HepG2 (cell line): ENCODE measurements around the gene SPRY1. TPM values are rescaled to one million over a fixed set of nuclear protein-coding genes. Genes with fewer than 3 reads are reported as not detected.

Experiments used
- ARNTL ChIP-seq: sonication (generic); formaldehyde crosslinking; IDR thresholded peaks from 2 replicates; pipeline ENCODE4 v1.4.0; 2020; ENCODE audit warnings: mild to moderate bottlenecking, missing genetic modification reagents
- BRCA1 ChIP-seq: sonication (generic); formaldehyde crosslinking; IDR thresholded peaks from 2 replicates; pipeline ENCODE4 v1.4.0; 2020; ENCODE audit warnings: missing genetic modification reagents
- CCDC6 ChIP-seq: sonication (generic); formaldehyde crosslinking; IDR thresholded peaks from 2 replicates; pipeline ENCODE4 v1.8.1; 2022; ENCODE audit warnings: mild to moderate bottlenecking, missing genetic modification reagents, moderate library complexity
- FLYWCH1 ChIP-seq: sonication (generic); formaldehyde crosslinking; IDR thresholded peaks from 2 replicates; pipeline ENCODE4 v1.8.1; 2023; ENCODE audit warnings: mild to moderate bottlenecking, missing genetic modification reagents
- HDAC1 ChIP-seq: sonication (generic); formaldehyde crosslinking; IDR thresholded peaks from 2 replicates; pipeline ENCODE4 v1.5.1; 2020; ENCODE audit warnings: mild to moderate bottlenecking, missing genetic modification reagents
- IKZF4 ChIP-seq: sonication (generic); formaldehyde crosslinking; IDR thresholded peaks from 2 replicates; pipeline ENCODE4 v1.5.1; 2020; ENCODE audit warnings: borderline replicate concordance, mild to moderate bottlenecking, low read depth, missing genetic modification reagents; ENCODE audit errors: not compliant biosample characterization
- JDP2 ChIP-seq: sonication (generic); formaldehyde crosslinking; IDR thresholded peaks from 2 replicates; pipeline ENCODE4 v1.8.1; 2022; ENCODE audit warnings: missing genetic modification reagents, borderline replicate concordance
- KLF12 ChIP-seq: sonication (generic); formaldehyde crosslinking; IDR thresholded peaks from 2 replicates; pipeline ENCODE4 v1.4.0; 2020; ENCODE audit warnings: missing genetic modification reagents, borderline replicate concordance
- LCORL ChIP-seq, 2 experiments: fragments of 450-650 bp in 1 of 2; sonication (generic) in 1 of 2; formaldehyde crosslinking in 1 of 2; IDR thresholded peaks; 2 replicates each; pipeline versions ENCODE4 v1.5.0 to v1.6.1; 2017 to 2020; ENCODE audit warnings: antibody characterized with exemption in 1 of 2, missing genetic modification reagents in 1 of 2
- PPARG ChIP-seq: conservative IDR thresholded peaks from 2 replicates; pipeline ENCODE4 v1.6.1; 2016; ENCODE audit warnings: missing biosample characterization, missing genetic modification reagents
- TFE3 ChIP-seq: IDR thresholded peaks from 2 replicates; pipeline ENCODE4 v1.6.1; 2016
- ZBTB8A ChIP-seq: sonication (generic); formaldehyde crosslinking; IDR thresholded peaks from 2 replicates; pipeline ENCODE4 v1.4.0; 2020; ENCODE audit warnings: mild to moderate bottlenecking, low read depth, missing genetic modification reagents, borderline replicate concordance
- polyA plus RNA-seq, 8 experiments: library from polyadenylated mRNA; depleted of rRNA in 3 of 8; stranded (reverse) in 7 of 8; unstranded in 1 of 8; fragments of >200 nt; fragmentation: Illumina TruSeq in 4 of 8; extraction: Trizol in 4 of 8; gene quantifications; 2 replicates each; pipeline versions ENCODE4 v1.2.1 to v1.2.3, GENCODE V29; 2011 to 2016; ENCODE audit warnings: low read depth in 4 of 8, missing spikeins in 1 of 8, mixed read lengths in 1 of 8; ENCODE audit not compliant: insufficient read depth in 1 of 8
- total RNA-seq, 5 experiments: library from RNA; depleted of rRNA; stranded (reverse); fragments of >200 nt; fragmentation: Illumina TruSeq; extraction: Trizol; gene quantifications; 2 replicates each; pipeline ENCODE4 v1.2.3, GENCODE V29; 2016; ENCODE audit warnings: low read depth in 1 of 5
- TF ChIP-seq, protein P1 (sequence below): sonication (generic); formaldehyde crosslinking; IDR thresholded peaks from 2 replicates; pipeline ENCODE4 v1.4.0; 2020; ENCODE audit warnings: mild to moderate bottlenecking, missing genetic modification reagents
- TF ChIP-seq, protein P2 (sequence below): sonication (generic); IDR thresholded peaks from 2 replicates; pipeline ENCODE4 v1.6.1; 2016; ENCODE audit warnings: low read depth, borderline replicate concordance
- TF ChIP-seq, protein P3 (sequence below), 2 experiments: IDR thresholded peaks; 2 replicates each; pipeline ENCODE4 v1.6.1; 2011 to 2012; ENCODE audit warnings: low read length in 2 of 2, borderline replicate concordance in 1 of 2, low read depth in 1 of 2, mild to moderate bottlenecking in 1 of 2, moderate library complexity in 1 of 2
- TF ChIP-seq, protein P4 (sequence below): IDR thresholded peaks from 2 replicates; pipeline ENCODE4 v1.6.1; 2018; ENCODE audit warnings: missing genetic modification reagents

The SPRY1 gene
- total and polyA plus RNA-seq, 2 of the 13 experiments (the other 11 are each of a cell fraction or from before 2014, with no cell fraction given), result 24.7 to 33.4 TPM

- TF ChIP-seq TFE3 (CRISPR knock-in tag) (peak; percentile 64; the same call in 1 of the 2 replicates), FLYWCH1 (CRISPR knock-in tag) (no peak), PPARG (CRISPR knock-in tag) (peak; percentile 82), KLF12 (CRISPR knock-in tag) (no peak), CCDC6 (CRISPR knock-in tag) (peak; percentile 44; the same call in 1 of the 2 replicates), HDAC1 (CRISPR knock-in tag) (peak; percentile 71), LCORL (IDR thresholded peaks at IDR 0.05) (peak; percentile 49; the same call in 1 of the 2 replicates), LCORL (CRISPR knock-in tag; IDR thresholded peaks at IDR 0.05) (peak; percentile 57; the same call in 1 of the 2 replicates), ARNTL (CRISPR knock-in tag) (0 out of 2 replicates have a peak, but pooled peaks have one; percentile 20), JDP2 (CRISPR knock-in tag) (no peak; the same call in 1 of the 2 replicates), ZBTB8A (CRISPR knock-in tag) (no peak), IKZF4 (no peak), BRCA1 (CRISPR knock-in tag) (no peak)
- TF ChIP-seq, protein P1, sequence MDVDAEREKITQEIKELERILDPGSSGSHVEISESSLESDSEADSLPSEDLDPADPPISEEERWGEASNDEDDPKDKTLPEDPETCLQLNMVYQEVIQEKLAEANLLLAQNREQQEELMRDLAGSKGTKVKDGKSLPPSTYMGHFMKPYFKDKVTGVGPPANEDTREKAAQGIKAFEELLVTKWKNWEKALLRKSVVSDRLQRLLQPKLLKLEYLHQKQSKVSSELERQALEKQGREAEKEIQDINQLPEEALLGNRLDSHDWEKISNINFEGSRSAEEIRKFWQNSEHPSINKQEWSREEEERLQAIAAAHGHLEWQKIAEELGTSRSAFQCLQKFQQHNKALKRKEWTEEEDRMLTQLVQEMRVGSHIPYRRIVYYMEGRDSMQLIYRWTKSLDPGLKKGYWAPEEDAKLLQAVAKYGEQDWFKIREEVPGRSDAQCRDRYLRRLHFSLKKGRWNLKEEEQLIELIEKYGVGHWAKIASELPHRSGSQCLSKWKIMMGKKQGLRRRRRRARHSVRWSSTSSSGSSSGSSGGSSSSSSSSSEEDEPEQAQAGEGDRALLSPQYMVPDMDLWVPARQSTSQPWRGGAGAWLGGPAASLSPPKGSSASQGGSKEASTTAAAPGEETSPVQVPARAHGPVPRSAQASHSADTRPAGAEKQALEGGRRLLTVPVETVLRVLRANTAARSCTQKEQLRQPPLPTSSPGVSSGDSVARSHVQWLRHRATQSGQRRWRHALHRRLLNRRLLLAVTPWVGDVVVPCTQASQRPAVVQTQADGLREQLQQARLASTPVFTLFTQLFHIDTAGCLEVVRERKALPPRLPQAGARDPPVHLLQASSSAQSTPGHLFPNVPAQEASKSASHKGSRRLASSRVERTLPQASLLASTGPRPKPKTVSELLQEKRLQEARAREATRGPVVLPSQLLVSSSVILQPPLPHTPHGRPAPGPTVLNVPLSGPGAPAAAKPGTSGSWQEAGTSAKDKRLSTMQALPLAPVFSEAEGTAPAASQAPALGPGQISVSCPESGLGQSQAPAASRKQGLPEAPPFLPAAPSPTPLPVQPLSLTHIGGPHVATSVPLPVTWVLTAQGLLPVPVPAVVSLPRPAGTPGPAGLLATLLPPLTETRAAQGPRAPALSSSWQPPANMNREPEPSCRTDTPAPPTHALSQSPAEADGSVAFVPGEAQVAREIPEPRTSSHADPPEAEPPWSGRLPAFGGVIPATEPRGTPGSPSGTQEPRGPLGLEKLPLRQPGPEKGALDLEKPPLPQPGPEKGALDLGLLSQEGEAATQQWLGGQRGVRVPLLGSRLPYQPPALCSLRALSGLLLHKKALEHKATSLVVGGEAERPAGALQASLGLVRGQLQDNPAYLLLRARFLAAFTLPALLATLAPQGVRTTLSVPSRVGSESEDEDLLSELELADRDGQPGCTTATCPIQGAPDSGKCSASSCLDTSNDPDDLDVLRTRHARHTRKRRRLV, result no peak
- TF ChIP-seq, protein P2, sequence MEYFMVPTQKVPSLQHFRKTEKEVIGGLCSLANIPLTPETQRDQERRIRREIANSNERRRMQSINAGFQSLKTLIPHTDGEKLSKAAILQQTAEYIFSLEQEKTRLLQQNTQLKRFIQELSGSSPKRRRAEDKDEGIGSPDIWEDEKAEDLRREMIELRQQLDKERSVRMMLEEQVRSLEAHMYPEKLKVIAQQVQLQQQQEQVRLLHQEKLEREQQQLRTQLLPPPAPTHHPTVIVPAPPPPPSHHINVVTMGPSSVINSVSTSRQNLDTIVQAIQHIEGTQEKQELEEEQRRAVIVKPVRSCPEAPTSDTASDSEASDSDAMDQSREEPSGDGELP, result no peak
- TF ChIP-seq, protein P3, sequence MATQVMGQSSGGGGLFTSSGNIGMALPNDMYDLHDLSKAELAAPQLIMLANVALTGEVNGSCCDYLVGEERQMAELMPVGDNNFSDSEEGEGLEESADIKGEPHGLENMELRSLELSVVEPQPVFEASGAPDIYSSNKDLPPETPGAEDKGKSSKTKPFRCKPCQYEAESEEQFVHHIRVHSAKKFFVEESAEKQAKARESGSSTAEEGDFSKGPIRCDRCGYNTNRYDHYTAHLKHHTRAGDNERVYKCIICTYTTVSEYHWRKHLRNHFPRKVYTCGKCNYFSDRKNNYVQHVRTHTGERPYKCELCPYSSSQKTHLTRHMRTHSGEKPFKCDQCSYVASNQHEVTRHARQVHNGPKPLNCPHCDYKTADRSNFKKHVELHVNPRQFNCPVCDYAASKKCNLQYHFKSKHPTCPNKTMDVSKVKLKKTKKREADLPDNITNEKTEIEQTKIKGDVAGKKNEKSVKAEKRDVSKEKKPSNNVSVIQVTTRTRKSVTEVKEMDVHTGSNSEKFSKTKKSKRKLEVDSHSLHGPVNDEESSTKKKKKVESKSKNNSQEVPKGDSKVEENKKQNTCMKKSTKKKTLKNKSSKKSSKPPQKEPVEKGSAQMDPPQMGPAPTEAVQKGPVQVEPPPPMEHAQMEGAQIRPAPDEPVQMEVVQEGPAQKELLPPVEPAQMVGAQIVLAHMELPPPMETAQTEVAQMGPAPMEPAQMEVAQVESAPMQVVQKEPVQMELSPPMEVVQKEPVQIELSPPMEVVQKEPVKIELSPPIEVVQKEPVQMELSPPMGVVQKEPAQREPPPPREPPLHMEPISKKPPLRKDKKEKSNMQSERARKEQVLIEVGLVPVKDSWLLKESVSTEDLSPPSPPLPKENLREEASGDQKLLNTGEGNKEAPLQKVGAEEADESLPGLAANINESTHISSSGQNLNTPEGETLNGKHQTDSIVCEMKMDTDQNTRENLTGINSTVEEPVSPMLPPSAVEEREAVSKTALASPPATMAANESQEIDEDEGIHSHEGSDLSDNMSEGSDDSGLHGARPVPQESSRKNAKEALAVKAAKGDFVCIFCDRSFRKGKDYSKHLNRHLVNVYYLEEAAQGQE (IDR thresholded peaks at IDR 0.05; ENCODE audit: borderline replicate concordance in 1 of 2, low read depth in 1 of 2, low read length in 2 of 2), result peak in 1 of 2 experiments; percentile 46; a peak in 1 of 4 replicates
- TF ChIP-seq, protein P4, sequence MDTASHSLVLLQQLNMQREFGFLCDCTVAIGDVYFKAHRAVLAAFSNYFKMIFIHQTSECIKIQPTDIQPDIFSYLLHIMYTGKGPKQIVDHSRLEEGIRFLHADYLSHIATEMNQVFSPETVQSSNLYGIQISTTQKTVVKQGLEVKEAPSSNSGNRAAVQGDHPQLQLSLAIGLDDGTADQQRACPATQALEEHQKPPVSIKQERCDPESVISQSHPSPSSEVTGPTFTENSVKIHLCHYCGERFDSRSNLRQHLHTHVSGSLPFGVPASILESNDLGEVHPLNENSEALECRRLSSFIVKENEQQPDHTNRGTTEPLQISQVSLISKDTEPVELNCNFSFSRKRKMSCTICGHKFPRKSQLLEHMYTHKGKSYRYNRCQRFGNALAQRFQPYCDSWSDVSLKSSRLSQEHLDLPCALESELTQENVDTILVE (CRISPR knock-in tag), result 0 out of 2 replicates have a peak, but pooled peaks have one; percentile 22
Measured at GRCh38 chr4:123418351-123418931, 21.8 kb downstream of the SPRY1 start (continued).
